GM23248 (cell line): ENCODE measurements around the gene SDCCAG8.

ENCODE experiments used
- EZH2 ChIP-seq: fragments of 200-600 bp; sonication (generic); IDR thresholded peaks from 2 replicates; pipeline ENCODE4 v1.6.1; 2018; ENCODE audit warnings: antibody characterized with exemption, mild to moderate bottlenecking; ENCODE audit not compliant: insufficient read depth, poor library complexity, severe bottlenecking
- EZH2phosphoT487 ChIP-seq: fragments of 200-600 bp; sonication (generic); IDR thresholded peaks from 2 replicates; pipeline ENCODE4 v1.6.1; 2018; ENCODE audit warnings: antibody characterized with exemption, moderate library complexity, mild to moderate bottlenecking, low read depth; ENCODE audit not compliant: insufficient read depth

GRCh38 chr1:243257189-243257588 lies 1.3 kb downstream of the SDCCAG8 start:
- TF ChIP-seq EZH2 (no peak), EZH2phosphoT487 (no peak)
